Stimulated activated CD8-positive, alpha-beta memory T cell treated with anti-CD3 and anti-CD28 coated beads, Interleukin-2, amount 100 ng/mL, for 48 hours (primary cell): ENCODE measurements around the gene CTBS.
"Not testable (repeated sequence)": the region's sequence is repeated elsewhere in the genome, so short reads cannot be mapped to it uniquely, and the experiment has no call there.

Source experiments
- DNase-seq, 2 donors: peaks; one replicate each; pipeline ENCODE4 v3.0.0-alpha.2; 2020; ENCODE audit warnings: low read depth in 2 of 2

Gene CTBS, protein sequence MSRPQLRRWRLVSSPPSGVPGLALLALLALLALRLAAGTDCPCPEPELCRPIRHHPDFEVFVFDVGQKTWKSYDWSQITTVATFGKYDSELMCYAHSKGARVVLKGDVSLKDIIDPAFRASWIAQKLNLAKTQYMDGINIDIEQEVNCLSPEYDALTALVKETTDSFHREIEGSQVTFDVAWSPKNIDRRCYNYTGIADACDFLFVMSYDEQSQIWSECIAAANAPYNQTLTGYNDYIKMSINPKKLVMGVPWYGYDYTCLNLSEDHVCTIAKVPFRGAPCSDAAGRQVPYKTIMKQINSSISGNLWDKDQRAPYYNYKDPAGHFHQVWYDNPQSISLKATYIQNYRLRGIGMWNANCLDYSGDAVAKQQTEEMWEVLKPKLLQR

DNA sequence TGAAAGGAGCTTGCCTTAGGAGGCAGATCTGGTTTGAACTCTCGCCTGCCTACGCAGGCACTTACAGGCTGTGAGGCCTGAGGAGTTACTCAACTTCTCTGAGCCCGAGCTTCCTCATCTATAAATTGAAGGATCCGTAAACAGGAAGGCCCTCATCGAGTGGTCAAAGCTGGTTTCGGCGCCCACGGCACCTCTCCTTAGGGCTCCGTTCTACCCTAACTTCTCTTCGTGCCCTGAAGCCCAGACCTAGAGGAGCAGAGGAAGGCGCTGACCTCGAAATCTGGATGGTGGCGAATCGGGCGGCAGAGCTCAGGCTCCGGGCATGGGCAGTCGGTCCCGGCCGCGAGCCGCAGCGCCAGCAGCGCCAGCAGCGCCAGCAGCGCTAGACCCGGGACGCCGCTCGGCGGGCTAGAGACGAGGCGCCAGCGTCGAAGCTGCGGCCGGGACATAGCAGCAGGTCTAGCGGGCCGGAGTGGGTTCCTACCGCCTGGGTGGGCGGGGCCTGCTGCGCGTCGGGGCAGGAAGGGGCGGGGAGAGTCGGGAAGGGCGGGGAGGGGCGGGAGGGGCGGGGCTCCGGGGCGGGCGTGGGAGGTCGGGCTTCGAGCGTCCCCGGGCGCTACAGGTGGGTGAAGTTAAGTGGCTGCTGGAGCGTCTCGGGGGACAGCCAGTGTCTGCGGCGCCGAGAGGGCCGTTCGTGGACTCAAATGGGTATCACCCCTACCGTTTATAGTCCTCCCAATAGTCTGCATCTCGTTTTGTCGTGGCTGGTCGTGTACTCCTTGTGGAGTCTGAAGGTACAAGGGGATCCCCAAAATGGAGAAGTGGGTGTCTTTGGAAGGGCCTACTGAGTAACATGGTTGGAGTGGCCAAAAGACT is at the start of gene CTBS:
CTBS (minus strand) TSS at position 474 of the 876 bp plus-strand sequence; CDS start at position 449, 25 bp downstream.
- peak; percentile 76 to 84 for DNase-seq

DNA sequence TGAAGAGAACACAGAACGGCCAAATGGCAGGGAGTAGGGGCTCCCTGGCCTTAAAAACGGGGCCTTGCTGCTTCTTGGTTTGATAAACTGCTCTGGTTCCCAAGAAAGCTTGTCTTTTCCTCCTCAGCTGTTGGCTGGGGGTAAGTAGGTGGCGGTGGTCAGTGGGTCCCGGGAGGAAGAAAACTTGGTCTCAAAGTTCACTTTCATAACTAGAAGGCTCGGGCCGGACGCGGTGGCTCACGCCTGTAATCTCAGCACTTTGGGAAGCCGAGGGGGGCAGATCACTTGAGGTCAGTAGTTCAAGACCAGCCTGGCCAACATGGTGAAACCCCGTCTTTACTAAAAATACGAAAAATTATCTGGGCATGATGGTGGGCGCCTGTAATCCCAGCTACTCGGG is 47.3 kb upstream of the CTBS start:
- no peak for DNase-seq

GRCh38 chr1:84620720-84621313 is 46.6 kb upstream of the CTBS start:
- DNase-seq: peak; percentile 65 to 68

DNA sequence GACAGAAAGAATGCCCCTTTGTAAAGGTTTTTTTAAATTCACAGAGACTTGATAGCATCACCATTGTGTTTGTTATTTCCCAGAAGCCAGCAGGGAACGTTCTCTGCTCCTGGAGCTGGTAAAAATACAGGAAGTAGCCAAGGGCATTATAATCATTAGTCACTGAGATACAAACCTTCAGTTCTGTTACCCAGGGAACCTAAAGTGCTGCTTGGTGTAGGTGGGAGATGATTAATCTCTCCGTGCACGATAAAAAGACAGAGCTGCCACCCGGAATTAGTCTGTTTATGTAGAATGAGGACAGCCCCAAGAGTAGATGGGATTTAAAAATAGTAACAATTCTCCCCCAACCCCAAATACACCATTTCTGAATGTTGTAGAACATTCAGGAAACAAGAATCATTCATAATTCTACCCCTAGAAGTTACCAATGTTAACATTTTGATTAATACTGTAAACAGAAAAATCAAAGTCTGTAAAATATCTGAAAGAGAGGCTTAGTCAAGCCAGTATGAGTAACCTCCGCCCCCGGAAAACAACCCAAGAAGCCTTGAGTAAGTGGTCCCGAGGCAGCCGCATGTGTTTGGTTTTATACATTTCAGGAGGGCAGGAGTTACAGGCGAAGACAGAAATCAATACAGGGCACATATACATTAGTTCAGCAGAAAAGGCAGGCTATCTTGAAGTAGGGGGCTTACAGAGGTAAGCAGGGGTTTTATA is 45.3 kb upstream of the CTBS start:
- DNase-seq: peak; percentile 44 to 61

DNA sequence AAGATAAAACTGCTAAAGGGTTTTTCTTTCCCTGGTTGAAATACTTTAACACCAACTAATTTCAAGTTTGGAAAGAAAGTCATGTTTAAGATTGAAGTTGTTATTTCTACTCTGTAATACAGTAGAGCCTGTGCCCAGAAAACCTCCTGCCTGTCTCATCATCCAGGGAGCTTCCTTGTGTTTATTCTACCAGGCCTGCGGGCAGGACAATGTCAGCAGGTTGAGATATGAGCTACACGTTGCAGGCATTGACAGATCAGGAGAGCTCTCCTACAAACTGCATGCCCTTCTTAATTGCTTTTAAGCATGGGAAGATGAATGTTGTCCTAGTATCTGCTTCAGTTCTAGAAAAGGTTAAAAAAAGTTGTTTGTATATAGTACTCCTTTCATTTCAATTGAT is 43.1 kb upstream of the CTBS start:
- DNase-seq: no peak

DNA sequence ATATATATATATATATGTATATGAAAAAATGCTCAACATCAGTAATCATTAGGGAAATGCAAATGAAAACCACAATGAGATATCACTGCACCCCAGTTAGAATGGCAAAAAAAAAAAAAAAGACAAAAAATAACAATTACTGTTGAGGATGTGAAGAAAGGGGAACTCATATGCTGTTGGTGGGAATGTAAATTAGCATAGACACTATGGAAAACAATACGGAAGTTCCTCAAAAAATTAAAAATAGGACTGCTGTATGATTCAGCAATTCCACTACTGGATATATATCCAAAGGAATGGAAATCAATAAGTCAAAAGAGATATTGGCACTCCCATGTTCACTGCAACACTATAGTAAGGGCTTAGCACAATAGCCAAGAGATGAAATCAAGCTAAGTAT is 41.5 kb upstream of the CTBS start:
- DNase-seq: no peak

DNA sequence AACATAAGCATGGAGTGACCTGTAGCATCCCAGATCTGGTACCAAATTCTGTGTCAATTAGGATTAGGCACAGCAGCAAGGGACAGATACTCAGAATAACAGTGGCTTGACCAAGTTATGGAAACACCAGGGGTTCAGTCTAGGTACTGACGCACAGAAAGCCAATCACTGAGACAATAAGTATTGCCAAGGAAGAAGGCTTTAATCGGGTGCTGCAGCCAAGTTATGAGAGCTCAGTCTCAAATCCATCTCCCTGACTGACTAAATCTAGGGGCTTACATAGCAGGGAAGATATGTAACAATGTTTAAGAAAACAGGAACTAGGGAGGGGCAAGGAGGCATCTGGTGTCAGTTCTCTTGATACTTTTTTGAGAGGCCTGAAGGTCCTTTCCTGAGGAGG is 39.6 kb upstream of the CTBS start:
- no peak for DNase-seq

- no peak for DNase-seq
Observed at GRCh38 chr1:84613026-84613425, 38.8 kb upstream of the CTBS start.

DNA sequence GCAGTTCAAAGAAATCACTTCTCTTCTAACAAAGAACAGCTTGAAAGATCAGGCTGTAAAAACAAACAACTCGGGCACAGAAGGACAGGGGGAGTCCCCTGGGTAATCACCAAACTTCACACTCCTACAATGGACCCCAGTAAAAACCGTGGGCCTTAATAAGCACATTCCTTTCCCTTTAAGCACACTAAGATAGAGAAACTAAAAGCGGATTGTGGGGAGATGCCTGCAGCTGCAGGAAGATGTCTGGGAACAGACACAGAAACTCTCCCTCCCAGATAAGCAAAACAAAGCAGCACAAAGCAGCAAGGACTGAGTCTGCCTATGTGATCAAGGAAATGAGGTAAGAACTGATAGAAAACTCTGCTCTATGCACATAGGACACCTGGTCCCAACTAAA is 37.6 kb upstream of the CTBS start:
- DNase-seq: no peak

GRCh38 chr1:84611091-84611490 is 36.9 kb upstream of the CTBS start:
- no peak for DNase-seq

GRCh38 chr1:84606977-84607376 is 32.7 kb upstream of the CTBS start:
- DNase-seq: no peak

DNA sequence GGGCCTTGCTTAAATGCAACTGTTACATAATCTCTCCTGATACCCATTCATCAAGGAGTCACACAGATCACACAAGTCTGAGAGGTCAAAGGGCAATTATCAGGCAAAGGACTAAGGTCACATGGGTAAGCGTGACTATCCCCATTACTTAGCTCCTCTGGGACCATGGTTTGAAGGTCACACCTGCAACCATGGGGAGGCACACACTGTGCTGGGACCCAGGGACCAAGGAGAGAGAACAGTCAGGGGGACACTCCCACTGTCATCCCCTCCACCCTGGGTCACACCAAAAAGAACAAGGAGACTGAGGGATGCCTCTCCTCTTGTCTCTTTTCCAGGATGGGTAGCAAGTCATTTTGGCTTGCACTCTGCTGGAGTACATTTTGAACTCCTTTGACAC is 30.9 kb upstream of the CTBS start:
- DNase-seq: no peak

- no peak for DNase-seq
Observed at GRCh38 chr1:84603941-84604830, 29.9 kb upstream of the CTBS start.

DNA sequence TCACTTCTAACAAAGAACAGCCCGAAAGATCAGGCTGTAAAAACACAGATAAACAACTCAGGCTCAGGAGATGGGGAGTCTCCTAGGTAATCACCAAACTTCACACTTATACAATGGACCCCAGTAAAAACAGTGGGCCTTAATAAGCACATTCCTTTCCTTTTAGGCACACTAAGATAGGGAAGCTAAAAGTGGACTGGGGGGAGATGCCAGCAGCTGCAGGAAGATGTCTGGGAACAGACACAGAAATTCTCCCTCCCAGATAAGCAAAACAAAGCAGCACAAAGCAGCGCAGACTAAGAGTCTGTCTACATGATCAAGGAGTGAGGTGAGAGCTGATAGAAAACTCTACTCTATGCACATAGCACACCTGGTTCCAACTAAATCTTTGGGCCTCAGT is 29.0 kb upstream of the CTBS start:
- no peak for DNase-seq

GRCh38 chr1:84600796-84601195 is 26.6 kb upstream of the CTBS start:
- DNase-seq: no peak

DNA sequence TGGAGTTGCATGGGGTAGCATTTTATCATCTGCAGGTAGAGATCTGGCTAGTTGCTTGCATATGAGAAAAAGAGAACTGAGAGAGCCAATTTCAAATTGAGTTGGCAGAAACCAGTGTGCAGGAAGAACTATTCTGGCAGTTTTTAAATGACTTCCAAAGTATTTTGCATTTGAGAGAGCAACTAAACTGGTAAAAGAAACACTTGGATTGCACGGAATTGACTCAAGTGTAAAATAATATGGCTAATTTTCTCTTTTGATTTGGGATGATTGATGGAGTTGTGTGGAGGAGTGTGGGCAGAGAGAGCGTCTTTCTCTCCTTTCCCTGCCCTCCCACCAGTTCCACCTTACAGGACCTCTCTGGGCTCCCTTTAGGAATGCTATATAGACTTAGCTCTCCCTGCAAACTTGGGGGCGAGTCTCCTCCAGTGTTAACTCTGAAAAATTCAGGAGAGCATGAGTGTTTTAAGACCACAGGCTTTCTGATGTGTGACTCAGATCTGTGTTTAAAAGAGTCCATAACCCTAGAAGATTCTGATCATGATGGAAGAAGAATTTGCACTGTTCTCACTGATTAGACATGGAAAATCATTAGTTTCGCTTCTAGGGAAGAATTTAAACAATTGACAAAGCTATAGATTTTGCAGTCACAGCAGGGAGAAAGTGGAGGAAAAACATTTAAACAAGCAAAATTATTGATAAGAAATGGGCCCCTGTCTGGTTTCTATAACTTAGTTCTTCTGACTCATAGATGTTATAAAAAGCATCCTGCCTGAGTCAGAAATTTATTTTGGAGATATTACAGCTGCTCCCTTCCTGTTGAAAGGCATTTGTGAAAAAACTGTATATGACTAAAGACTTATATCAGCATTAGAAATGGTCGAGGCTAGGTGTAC is 24.9 kb upstream of the CTBS start:
- DNase-seq: no peak

DNA sequence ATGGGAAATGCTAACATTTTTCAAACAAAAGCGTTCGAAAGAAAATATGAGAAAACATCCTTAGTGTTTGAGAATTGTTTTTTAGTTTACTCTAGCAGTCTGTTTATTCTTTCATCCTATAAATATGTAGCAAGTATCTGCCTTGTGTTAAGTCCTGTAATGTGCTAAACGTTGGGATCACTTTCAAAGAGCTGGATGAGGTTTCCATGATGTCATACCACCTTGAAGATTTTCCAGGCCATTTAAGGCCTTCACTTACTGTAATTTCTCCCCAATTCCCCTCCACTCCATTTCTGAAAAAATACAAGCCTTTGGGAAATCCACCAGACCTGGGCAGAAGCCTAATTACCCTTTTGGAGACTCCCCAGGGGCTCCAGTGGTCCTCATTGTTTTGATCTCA is 24.2 kb upstream of the CTBS start:
- no peak for DNase-seq

- no peak for DNase-seq
Observed at GRCh38 chr1:84597011-84597410, 22.8 kb upstream of the CTBS start.

GRCh38 chr1:84594959-84595358 is 20.7 kb upstream of the CTBS start:
- not testable (repeated sequence) for DNase-seq

- no peak for DNase-seq
Observed at GRCh38 chr1:84587099-84587498, 12.9 kb upstream of the CTBS start.
